HG03039 (cell line): ENCODE measurements around the gene ZNF383.
"Not testable (repeated sequence)": the region's sequence is repeated elsewhere in the genome, so short reads cannot be mapped to it uniquely, and the experiment has no call there.

ENCODE experiments used
- ATAC-seq: cut with Tn5 transposase; IDR thresholded peaks from one replicate; pipeline ENCODE4 v1.9.1; 2021; ENCODE audit warnings: mild to moderate bottlenecking, moderate library complexity; ENCODE audit not compliant: unreplicated experiment

The ZNF383 gene

DNA sequence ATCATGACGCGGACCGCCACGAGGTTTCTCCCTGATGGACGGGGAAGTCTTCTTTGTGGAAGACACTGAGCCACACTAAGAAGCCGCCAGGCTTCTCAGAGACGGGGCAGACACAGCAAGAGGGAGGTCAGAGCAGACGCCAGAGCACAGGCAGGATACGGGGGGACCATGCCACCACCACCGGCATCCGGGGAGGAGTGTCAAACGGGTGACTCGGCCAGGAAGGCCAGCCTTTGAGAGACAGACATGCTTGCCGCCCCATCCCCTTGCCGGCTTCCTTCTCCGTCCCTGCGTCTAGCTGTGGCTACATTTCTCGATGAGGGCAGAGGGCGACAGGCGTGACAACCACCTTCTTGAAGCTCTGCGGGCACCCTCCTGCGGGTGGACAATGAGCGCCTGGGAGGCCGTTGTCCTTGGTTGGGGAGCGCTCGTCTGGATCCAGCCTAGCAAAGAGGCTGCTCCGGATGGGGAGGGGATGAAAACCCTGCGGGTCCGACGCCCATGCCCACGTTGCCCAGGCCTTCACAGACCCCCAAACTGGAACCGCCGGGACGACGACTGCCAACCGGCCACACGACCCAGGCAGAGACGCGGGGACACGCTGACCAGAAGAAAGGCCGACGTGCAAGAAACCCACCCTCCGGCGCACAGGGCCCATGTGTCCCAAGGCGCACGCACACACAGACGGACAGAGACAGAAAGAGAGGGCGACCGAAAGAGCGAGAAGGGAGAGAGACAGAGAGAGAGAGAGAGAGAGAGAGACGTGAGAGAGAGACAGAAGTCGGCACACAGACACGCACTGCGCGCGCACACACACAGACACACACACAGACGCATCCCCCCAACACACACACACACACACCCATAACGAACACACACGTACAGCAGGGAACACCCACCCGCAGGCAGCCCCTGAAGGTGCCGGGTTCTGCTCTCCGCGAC lies 75.3 kb downstream of the ZNF383 start:
- ATAC-seq: not testable (repeated sequence)

DNA sequence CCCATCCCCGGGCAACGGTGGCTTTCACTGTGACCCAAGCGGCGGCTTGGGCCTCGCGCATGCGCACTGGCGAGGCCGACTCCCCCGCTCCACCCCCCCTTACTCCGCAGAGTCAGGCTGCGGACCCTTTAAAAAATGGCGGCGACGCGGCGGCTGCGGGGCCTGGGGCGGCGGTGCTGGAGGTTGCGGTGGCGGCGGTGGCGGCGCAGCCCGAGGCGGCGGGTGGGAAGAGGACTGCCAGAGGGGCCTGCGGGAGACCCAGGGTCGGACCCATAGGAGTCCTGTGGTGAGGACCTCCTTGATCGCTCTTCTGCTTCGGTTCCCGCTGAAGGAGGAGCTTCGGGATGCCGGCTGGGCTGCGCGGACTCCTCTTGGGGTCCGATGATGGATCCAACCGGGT lies 76.2 kb downstream of the ZNF383 start:
- not testable (repeated sequence) for ATAC-seq
